ENCODE results near the gene SPAG16.

DNA sequence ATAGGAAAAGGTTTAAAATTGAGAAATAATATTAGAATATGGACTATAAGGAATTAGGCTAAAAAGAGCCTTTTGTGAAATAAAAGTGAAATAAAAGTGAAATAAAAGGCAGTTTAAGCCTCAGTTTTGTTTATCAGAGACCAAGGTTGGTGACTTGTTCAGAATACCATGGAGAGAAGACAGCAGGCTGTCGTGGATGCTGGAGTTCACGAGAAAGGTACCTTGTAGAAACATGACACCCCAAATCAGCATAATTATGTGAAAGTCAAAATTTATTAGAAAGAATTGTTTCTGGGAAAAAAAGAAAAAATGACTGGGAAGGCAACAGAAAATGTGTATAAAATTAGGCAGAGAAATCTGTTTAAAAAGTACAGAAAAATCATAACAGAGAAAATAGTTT, 46.5 kb upstream of the SPAG16 start:
- no peak for TF ChIP-seq EZH2 (IDR thresholded peaks at IDR 0.05; ENCODE audit: low read length, unreplicated experiment)
- no peak for TF ChIP-seq CTCF (conservative IDR thresholded peaks at IDR 0.05; ENCODE audit: low read depth, low read length)
- TF ChIP-seq EZH2phosphoT487 (IDR thresholded peaks at IDR 0.05; ENCODE audit: borderline replicate concordance, low read length) = no peak
